Measurements from ENCODE around the gene MYL12B.
A peak's percentile ranks its signal among the peaks of the same experiment; 100 is the strongest.
"Not testable (repeated sequence)": the region's sequence is repeated elsewhere in the genome, so short reads cannot be mapped to it uniquely, and the experiment has no call there.

MYL12B gene

DNA sequence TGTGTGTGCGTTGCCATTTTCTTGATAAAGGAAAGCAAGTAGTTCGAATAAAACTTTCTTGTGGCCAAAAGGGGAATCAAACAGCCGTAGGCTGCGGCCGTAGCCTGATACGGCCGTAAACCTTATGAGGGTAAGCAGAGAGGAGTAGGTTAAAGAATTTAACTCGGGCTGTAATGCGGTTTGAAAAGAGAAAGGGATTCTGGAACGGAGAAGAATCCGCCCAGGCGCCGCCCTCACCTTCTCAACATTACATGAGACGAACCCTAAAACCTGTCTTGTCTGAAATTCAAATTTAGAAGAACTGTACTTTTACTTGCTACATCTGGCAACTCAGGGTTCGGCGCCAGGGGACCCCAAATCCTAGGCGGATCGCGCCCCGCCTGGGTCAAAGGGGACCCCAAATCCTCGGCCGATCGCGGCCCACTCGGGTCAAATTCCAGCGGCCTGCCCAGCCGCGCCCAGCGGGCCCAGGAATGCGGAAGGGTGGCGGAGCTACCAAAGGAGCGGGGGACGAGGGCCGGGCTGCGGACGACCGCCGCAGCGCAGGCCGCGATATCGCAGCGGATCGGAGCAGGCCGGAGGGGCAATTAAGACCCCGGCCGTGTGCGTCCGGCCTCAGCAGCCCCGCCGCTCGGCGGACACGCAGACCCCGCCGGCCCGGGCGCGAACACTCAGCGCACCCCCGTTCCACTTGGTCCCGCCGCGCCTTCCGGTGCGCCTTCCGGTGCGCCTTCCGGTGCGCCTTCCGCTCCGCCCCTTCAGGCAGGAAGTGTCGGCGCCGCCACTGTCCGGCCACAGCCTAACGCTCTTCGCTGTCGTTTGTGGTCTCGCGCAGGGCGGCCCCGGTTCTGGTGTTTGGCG, at the start of gene MYL12B:
TSS of gene MYL12B (plus strand) at position 761 of the 861 bp plus-strand sequence. CDS start 10,766 bp downstream, outside the sequence.
- FAIRE-seq = peak; percentile 72

DNA sequence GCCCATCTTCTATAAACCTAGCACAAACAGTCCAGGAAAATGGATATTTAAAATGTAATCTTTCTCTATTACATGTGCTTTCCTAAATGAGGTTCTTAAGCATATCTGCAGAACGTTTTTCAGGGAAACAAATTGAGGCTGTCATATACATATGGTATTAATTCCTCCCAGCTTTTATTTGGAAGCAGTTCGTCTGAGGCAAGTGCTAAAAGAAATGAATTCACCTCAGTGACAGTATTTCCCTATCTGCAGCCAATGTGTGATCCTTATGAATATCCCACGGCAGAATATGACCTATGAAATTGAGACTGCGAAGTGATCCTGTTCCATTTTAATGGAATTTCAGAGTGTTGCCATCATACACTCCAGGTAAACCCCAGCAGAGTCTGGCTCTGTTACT, 49.3 kb upstream of the MYL12B start:
- FAIRE-seq = no peak

DNA sequence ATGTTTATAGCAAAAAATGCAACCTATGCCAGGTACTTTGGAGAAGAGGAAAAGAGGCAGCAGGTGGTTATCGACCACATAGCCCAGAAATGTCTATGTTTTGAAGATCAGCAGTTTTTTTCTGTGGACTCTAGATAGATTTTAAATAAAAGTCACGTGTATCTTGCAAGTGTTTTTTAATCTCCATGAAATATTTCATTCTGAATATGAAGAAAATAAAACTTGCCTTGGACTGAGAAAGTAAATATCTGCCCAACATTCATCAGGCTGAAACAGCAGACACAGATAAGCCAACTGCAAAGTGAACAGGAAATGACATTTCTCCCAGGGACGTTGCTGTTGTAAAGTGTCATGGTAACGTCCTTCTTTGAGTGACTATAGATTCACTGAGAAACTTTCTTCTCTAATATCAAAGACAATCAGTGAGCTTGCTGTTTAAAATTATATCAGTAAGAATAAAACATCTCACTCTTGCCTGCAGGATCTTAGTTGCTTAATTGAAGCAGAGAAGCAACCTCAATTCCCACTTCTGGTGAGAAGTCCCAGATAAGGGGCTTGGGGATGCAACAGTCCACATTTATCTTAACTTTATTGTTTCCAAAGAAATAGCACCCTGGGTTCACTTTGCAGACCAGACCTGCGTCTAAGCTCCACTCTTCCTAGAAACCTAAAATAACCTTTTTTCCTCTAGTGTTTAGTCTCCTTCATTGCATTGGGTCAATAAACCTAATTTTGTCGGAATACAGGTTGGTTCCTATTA, 48.5 kb upstream of the MYL12B start:
- no peak for FAIRE-seq

DNA sequence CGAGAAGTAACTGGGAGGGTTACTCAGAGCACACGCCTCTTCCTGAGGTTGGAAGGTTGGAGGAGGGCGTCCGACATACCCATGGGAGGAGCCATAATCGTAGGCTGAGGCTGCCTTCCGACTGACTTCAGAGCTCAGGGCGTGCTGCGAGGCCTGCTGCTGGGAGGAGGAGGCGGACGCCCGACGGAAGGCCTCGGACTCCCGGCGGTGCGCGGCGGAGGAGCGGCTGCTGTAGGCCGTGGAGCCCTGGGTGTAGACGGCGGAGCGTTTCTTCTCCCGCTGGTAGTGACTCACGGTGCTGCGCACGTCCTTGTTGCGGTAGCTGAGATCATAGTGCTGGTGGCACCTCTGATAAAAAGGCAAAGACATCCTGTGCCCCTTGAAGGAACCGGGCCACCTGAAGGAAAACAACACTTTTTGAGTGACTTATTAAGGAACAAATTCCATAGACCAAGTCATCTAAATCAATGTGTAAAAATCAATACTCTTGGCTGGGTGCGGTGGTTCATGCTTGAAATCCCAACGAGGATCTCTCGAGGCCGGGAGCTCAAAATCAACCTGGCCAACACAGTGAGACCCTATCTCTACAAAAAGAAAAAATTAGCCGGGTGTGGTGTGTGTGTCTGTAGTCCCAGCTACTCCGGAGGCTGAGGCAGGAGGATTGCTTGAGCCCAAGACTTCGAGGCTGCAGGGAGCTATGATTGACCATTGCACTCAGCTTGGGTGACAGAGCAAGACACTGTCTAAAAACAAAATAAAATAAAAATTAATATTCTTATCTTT, 46.9 kb upstream of the MYL12B start:
- no peak for FAIRE-seq

DNA sequence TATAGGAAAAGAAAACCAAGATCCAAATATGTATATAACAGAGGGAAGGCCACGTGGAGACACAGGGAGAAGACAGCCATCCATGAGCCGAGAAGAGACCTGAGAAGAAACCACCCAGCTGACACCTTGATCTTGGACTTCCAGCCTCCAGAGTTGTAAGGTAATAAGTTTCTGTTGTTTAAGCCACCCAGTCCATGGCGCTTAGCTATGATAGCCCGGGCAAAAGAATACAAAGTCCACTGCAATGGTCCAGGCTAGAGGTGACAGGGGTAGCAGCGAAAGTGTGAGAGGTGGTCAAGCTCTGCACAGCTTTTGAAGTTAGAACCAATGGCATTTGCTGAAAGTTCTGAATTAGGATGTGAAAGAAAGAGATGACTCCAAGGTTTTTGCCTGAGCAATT, 44.9 kb upstream of the MYL12B start:
- no peak for FAIRE-seq

DNA sequence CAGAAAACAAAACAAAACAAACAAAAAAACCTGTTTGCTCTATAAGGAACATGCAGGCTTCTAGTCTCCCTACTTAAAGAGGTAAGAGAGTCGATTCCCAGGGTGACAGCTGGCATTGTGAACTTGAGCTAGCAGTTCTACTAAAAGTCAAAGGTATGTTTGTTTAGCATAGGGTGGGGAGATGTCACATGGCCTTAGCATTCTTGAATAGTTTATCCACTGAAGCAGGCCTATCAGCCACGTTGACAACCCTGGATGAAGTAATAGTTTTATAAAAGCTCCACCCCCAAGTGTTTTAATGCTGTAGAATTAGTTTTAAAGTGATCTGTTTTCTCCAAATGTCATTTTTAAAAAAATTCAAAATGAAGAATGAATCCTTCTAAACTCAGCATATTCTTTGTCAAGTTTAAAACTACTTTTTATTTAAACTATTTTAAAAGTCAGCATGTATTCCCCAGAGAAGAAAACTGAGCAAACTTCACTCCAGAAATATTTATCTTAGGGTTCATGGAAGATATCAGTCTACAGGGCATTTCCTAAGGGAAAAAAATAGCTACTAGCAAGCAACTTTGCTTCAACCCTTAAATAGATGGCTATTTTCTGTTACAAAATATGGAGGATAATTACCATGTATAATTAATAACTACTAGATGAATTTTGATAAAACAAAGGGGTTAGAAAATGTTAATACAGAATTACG, 43.8 kb upstream of the MYL12B start:
- no peak for FAIRE-seq

DNA sequence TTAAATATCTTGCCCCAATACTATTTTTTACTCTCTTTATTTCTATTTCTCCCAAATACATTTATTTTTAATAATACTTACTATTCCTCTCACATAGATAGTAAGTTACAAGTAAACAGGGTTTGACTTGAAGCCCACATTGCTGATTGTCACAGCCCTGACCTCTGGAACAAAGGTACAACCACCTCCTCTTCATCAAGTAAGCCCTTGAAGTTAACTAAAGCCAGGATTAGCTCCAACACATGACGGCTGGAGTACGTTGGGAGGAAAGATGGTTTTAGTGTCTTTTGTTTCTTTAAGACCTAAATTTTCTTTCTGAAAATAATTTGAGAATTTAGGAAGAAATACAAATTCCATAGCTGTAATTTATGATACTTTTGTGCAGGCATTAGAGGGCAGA, 43.1 kb upstream of the MYL12B start:
- FAIRE-seq = no peak

DNA sequence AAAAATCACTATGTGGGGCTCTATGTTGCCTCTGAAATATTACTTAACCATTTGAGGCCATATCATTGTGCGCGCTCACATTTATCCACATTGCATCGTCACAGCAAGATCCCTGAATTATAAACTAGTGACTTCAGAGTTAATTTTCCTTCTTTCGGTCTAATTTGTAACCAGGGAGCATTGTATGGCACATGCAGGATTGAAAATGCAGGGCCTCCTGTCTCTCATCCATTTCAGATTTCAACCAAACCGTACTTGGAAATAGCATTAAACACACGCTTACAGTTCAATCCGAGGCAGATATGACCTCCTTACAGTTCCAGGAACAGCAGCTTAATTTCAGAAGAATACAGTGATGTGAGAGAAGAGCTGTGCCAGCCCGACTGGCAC, 42.7 kb upstream of the MYL12B start:
- FAIRE-seq = no peak

DNA sequence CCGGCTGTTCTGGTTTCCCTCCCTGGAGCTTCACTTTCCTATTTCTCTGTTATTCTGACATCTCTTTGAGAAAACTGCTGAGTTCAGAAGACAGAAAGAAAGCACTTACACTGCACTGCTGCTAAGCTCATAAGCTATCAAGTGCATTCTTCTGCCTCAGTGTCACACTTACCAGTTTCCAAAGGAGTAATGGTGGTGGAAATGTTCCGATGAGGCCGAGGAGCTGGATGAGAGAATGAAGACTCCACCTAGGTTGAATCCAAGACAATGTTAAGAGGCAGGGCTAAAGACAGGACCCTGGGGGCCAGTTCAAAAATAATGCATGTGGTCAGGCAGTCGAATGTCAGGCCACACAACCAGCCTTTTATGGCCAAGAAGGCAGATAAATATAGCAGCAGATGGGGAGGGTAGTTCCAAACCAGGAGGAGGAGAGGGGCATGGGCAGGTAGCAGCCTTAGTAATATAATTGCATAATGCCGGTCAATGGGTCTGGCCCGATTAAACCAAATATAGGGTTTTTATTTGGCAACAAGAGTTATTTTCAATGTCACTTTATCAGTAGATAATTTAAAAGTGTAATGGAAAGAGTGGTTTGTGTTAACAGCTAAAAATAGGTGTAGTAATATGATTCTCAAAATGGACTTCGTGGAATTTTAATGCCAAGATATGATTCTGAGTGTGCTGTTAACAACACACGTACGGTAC, 42.1 kb upstream of the MYL12B start, which contains the start of gene MYOM1:
TSS of gene MYOM1 (minus strand) at position 338 of the 705 bp plus-strand sequence. CDS start 4,745 bp downstream, outside the sequence.
- FAIRE-seq = no peak

DNA sequence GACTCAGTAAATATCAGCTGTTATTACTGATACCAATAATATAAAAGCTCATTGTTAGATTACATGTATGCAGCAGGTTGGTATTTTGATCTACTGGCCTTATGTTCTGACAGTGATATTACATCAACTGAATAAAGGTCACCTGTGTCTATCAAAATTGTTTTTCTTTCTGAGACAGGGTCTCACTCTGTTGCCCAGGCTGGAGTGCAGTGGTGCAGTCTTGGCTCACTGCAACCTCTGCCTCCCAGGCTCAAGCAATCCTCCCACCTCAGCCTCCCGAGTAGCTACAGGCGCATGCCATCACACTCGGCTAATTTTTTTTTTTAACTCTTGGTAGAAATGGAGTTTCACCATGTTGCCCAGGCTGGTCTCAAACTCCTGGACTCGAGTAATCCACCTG, 41.1 kb upstream of the MYL12B start:
- not testable (repeated sequence) for FAIRE-seq

DNA sequence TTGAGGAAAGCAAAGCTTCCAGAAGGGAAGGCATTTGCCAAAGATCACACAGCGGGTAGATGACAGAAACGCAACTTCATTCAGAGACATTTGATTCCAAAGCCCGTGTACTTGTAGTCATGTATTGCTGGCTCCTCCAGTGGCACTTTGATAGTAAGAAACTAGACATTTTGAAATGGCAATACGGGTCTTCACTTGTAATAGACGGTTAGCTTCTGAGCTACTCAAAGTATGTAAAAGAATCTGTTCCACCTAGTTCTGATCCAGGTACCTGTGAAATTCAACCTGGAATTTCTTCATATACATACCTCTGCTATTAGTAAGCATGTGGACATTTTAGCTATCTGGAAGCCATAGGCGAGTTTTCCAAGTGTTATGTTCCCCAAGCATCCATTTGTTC, 40.4 kb upstream of the MYL12B start:
- FAIRE-seq = no peak

DNA sequence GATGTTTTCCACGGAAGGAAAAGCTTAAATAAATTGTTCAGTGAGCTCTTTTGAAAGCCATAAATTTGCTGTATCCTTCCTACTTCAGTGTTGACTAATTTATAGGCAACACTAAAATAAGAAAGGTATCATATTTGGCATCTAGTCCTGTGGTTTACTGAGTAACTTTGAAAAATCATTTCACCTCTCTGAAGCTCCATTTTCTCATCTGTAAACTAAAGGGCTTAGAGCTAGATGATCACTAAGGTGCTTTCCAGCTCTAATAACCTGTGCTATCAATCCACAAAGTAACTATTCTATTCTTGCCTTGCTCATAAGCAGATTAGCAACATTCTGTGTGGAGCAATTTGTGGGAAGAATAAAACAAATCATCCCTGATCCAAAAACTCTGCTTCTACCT, 38.6 kb upstream of the MYL12B start:
- no peak for FAIRE-seq

DNA sequence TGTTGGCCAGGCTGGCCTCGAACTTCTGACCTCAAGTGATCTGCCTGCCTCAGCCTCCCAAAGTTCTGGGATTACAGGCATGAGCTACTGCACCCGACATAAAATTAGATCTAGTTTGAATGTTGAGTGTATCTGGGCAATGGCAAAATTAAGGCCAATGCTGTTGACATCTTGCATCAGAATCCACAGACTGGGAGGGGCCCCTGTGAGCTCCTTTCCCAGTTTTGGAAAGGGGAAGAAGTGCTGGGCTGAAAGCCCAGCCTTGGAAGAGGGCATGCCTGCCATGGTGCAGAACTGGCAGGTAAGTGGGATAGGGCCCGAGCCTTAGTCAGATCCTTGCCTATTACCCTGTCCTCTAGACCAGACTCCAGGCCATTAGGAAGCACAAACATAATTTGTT, 37.7 kb upstream of the MYL12B start:
- no peak for FAIRE-seq

DNA sequence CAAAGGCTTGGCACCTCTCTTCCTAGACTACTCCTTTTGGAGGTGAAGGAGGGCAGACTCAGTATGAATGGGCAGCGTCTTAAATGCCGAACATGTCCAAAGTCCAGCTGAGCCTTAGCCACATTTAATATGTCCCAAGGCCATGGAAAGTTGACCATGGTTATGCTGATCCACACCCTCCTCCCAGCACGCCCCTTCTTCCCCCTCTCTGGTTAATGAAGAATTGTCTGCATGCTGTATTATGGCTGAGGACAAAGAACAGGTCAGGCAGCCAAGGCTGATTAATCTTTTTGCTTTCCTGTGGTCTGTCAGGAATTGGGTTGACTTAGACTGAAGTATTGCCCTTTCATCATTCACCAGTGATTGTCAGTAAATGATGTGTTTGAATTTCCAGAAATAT, 36.3 kb upstream of the MYL12B start:
- no peak for FAIRE-seq

DNA sequence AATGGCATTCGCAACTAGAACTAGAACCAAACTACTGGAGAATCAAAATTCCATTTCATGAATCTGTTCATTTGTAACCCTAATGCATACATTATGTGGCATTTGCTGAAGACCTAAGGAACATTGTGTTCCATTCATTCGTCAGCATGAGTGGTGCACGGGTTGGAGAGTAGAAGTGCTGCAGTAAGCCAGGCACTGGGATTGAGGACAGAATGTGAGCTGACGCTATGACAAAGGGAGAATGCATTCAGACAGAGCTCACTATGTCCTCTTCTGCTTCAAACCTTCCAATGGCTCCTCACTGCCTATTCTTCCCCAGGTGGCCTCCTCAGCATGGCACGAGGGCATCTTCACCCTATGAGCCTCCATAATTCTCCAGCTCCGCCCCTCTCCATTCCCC, 35.9 kb upstream of the MYL12B start:
- FAIRE-seq = no peak

DNA sequence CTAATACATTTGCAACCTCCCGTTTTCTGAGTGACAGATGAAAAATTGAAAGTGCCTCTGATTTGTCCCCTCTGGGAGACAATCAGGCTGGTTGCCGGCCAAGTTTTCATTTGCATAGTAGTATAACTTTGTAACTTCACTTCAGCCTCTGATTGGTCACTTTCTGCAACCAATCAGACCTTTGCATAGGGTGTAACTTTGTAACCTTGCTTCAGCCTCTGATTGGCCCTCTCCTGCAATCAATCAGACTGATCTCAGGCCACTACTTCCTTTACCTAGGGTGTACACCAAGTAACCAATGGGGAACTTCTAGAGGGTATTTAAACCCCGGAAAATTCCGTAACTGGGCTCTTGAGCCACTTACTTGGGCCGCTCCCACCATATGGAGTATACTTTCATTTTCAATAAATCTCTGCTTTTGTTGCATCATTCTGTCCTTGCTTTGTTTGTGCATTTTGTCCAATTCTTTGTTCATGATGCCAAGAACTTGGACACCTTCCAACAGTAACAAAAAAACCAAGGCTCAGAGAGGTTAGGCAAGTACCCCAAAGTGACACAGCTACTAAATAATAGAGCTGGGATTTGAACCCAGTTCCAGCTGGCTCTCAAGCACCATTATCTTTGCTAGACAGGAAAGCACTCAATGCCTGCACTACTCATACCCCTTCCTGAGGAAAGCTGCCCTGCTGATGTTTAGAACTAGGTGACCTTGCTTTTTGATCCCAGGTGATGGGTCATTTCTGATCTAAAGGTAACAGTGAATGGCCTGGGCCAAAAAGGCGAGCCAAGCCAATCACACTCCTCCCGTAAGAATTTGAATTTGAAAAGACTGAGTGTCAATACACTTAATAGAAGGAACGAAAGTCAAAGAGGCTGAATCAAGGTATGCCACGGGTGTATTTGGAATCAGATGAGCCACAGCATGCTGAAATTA, 31.3 kb upstream of the MYL12B start:
- no peak for FAIRE-seq

DNA sequence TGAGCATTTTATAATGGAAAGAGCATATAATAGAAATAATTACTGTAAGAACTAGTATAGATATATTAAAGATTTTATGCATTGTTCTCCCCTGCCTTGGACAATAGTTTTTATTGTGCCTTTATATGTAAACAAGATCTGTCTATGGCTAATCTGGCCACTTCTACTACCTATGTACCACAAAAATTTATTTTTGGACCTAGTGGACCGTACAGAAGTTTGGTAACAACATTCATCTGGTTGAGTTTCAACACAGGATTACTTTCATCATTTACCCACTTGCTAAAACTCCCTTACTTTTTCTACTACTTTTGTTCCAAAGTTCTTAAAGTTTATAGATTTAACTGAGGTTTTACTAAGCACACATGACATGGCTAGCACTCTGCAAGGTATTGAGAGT, 28.9 kb upstream of the MYL12B start:
- FAIRE-seq = no peak

DNA sequence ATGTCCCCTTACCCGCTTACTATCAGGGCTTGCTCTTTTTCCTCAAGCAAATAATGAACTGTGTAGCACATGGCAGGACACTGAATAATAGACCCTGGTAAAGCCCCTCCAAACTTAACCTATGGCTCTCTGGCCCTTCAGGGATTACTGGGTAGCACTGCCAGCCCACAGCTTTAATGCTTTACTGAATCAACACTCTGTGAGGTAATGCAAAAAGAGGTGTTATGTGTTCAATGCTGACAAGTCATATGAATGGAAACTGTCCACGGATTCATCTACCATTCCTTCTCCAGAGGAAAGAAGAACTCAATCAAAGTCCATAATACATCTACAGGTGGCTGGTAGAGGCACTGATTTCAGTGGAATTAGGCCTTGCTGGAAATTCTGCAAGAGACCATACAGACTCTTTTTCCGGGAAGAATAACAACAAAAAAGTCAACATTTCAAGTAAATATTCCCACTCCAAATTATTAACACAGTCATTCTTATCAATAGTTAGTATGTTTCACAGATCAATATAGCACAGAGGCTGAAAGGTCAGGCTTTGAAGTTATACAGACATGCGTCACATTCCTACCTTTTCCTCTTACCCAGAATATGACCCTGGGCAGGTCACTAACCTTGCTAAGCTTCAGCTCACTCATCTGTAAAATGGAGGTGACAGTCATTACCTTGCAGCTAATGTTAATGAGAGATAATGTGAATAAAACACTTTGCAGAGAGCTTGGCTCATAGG, 28.3 kb upstream of the MYL12B start:
- no peak for FAIRE-seq

DNA sequence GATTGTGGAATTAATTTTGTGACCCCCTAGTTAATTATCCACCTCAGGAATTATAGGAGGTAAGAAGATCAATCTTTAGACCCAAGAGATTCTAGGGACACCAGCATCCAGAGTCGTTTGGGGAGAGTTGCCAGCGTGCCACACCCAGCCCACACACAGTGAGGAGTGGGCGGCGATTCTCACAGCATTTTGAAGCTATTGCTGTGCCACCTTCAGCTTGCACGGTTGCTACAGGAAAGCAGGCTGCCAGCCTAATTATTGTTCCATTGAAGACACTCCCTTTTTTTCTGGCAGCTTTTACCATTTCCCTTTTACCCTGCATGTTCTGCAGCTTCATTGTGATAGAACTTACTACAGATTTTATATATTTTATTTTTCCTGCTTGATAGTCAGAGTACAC, 27.5 kb upstream of the MYL12B start:
- no peak for FAIRE-seq

DNA sequence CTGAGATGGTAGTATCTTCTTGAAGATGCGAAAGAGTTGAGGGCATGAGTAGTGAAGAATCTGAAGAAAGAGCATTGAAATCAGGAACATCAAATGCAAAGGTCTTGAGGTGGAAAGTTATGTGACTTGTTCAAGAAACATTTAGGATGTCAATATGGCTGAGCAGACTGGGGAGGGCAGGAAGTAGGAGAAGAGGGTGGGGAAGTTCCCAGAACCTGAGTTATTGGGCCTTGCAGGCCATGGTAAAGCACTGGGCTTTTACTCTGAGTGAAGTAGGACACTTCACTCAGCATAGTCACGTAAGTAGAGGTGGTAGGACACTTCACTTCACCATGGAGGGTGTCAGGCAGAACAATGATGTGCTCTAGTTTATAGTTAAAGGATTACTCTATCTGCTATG, 26.1 kb upstream of the MYL12B start:
- FAIRE-seq = no peak

All from G401.6 (cell line).